Fibroblast of mammary gland (primary cell): ENCODE results near the gene DPT.

Source experiments
- DNase-seq: peaks from one replicate; pipeline ENCODE4 v3.0.0-alpha.2; 2010; ENCODE audit warnings: low read depth
- H3K4me3 ChIP-seq: 2 replicates; pipeline ENCODE4 v1.5.1; 2011; ENCODE audit warnings: low read depth, mild to moderate bottlenecking, low read length, moderate library complexity; ENCODE audit not compliant: control insufficient read depth
- CTCF ChIP-seq: conservative IDR thresholded peaks from 2 replicates; pipeline ENCODE4 v1.5.1; 2011; ENCODE audit warnings: low read depth, low read length, inconsistent platforms; ENCODE audit not compliant: control insufficient read depth, insufficient read depth

DPT gene

GRCh38 chr1:168767894-168768584 lies 39.0 kb upstream of the DPT start:
- DNase-seq: peak; percentile 79
- H3K4me3 ChIP-seq: no peak overlapping the region
- no peak for TF ChIP-seq CTCF

- no peak for DNase-seq
- no peak for TF ChIP-seq CTCF
- H3K4me3 ChIP-seq: no peak overlapping the region
These were observed 37.6 kb upstream of the DPT start for GRCh38 chr1:168766568-168766967.

- H3K4me3 ChIP-seq: no peak overlapping the region
- no peak for DNase-seq
- no peak for TF ChIP-seq CTCF
These were observed 34.0 kb upstream of the DPT start for GRCh38 chr1:168763031-168763430.

GRCh38 chr1:168762473-168762872 lies 33.5 kb upstream of the DPT start:
- no peak overlapping the region for H3K4me3 ChIP-seq
- DNase-seq: no peak
- TF ChIP-seq CTCF: no peak

GRCh38 chr1:168760781-168761180 lies 31.8 kb upstream of the DPT start:
- no peak for DNase-seq
- no peak for TF ChIP-seq CTCF
- H3K4me3 ChIP-seq: no peak overlapping the region

GRCh38 chr1:168760241-168760640 lies 31.2 kb upstream of the DPT start:
- DNase-seq: no peak
- TF ChIP-seq CTCF: no peak
- no peak overlapping the region for H3K4me3 ChIP-seq

GRCh38 chr1:168759077-168759476 lies 30.1 kb upstream of the DPT start:
- DNase-seq: no peak
- no peak overlapping the region for H3K4me3 ChIP-seq
- no peak for TF ChIP-seq CTCF
